PC-3 (cell line): ENCODE data around the gene FDX1.
"Not testable (repeated sequence)": the region's sequence is repeated elsewhere in the genome, so short reads cannot be mapped to it uniquely, and the experiment has no call there.

Experiments used
- EZH2 ChIP-seq: fragments of 300-600 bp; sonication (generic); IDR thresholded peaks from one replicate; pipeline ENCODE4 v1.6.1; 2017; ENCODE audit warnings: antibody characterized with exemption, mild to moderate bottlenecking, low read length; ENCODE audit not compliant: unreplicated experiment
- TF ChIP-seq, protein P1 (sequence below): fragments of 300-600 bp; sonication (generic); conservative IDR thresholded peaks from 2 replicates; pipeline ENCODE4 v1.5.1; 2017; ENCODE audit warnings: antibody characterized with exemption, low read depth, mild to moderate bottlenecking, low read length

DNA sequence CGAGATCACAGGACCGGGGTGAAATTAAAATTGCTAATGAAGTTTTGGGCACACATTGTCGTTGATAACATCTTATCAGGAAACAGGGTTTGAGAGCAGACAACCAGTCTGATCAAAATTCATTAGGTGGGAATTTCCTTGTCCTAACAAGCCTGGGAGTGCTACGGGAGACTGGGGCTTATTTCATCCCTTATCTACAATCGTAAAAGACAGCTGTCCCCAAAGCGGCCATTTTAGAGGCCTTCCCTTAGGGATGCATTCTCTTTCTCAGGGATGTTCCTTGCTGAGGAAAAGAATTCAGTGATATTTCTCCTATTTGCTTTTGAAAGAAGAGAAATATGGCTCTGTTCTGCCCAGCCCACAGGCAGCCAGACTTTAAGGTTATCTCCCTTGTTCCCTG is 8.1 kb upstream of the FDX1 start:
- TF ChIP-seq, protein P1, sequence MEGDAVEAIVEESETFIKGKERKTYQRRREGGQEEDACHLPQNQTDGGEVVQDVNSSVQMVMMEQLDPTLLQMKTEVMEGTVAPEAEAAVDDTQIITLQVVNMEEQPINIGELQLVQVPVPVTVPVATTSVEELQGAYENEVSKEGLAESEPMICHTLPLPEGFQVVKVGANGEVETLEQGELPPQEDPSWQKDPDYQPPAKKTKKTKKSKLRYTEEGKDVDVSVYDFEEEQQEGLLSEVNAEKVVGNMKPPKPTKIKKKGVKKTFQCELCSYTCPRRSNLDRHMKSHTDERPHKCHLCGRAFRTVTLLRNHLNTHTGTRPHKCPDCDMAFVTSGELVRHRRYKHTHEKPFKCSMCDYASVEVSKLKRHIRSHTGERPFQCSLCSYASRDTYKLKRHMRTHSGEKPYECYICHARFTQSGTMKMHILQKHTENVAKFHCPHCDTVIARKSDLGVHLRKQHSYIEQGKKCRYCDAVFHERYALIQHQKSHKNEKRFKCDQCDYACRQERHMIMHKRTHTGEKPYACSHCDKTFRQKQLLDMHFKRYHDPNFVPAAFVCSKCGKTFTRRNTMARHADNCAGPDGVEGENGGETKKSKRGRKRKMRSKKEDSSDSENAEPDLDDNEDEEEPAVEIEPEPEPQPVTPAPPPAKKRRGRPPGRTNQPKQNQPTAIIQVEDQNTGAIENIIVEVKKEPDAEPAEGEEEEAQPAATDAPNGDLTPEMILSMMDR, result not testable (repeated sequence)
- not testable (repeated sequence) for TF ChIP-seq EZH2
